Measurements from ENCODE around the gene GARIN5B. TPM values are rescaled to one million over a fixed set of nuclear protein-coding genes. Genes with fewer than 3 reads are reported as not detected.
"Not testable (repeated sequence)": the region's sequence is repeated elsewhere in the genome, so short reads cannot be mapped to it uniquely, and the experiment has no call there.

The GARIN5B gene
- total and polyA plus RNA-seq, 2 donors (not counting 1 experiment from before 2014, with no cell fraction given): not detected

DNA sequence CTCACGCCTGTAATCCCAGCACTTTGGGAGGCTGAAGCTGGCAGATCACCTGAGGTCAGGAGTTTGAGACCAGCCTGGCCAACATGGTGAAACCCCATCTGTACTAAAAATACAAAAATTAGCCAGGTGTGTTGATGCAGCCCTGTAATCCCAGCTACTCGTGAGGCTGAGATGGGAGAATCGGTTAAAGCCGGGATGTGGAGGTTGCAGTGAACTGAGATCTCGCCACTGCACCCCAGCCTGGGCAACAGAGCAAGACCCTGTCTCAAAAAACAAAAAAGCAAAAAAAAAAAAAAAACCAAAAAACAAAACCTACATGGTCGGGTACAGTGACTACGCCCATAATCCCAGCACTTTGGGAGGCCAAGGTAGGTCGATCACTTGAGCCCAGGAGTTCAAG lies 46.1 kb upstream of the GARIN5B start:
- H4K20me1 ChIP-seq (ENCODE audit: control insufficient read depth, insufficient read depth, low read length, poor library complexity, severe bottlenecking); H3K27me3 Mint-ChIP-seq; H3K27ac ChIP-seq (ENCODE audit: low read length in 2 of 2); DNase-seq; H3K9ac ChIP-seq (ENCODE audit: low read length); H3K4me3 ChIP-seq (ENCODE audit: control extremely low read depth in 1 of 5, extremely low read depth in 1 of 5, insufficient read depth in 1 of 5, low read depth in 2 of 5, low read length in 4 of 5); H3K27me3 ChIP-seq (replicated peaks in 1 of 4; ENCODE audit: control extremely low read depth in 1 of 4, control insufficient read depth in 3 of 4, insufficient read depth in 4 of 4, low read length in 3 of 4); ATAC-seq (ENCODE audit: low read depth); H3K9me3 Mint-ChIP-seq (ENCODE audit: insufficient read depth); H2AFZ ChIP-seq (ENCODE audit: insufficient read depth, low read depth, low read length, poor library complexity, severe bottlenecking); H3K4me2 ChIP-seq (replicated peaks; ENCODE audit: low read depth, low read length, poor library complexity, severe bottlenecking): not testable (repeated sequence)
- H3K4me3 Mint-ChIP-seq: peak overlapping the region; percentile 98
- H3K79me2 ChIP-seq (ENCODE audit: control insufficient read depth, insufficient read depth, low read length): peaks cover 21% of the 10 kb centered on the region
- intact Hi-C loops (cut with micrococcal nuclease): loop anchor here (2.0 to 5.0 kb wide), 5 partner anchors 53 to 233 kb away; partner anchors contain the start of genes C19orf85, FIZ1, ISOC2 and ZNF580
- POLR2A ChIA-PET: interaction anchor here (0.6 to 1.3 kb wide), 4 partner anchors 52 to 275 kb away, joined by 3 to 7 read pairs (median 4); partner anchors contain the start of genes ISOC2 and ZNF784
- 95% methylated on average over 6 of the region's 8 CpGs for WGBS (ENCODE audit: insufficient coverage)
- H3K27ac Mint-ChIP-seq: peak overlapping the region; percentile 99
- H3K9me3 ChIP-seq (ENCODE audit: control extremely low read depth in 1 of 3, control insufficient read depth in 2 of 3, insufficient read depth in 1 of 3, low read length in 2 of 3): peaks cover 0 to 20% (median 3%) of the 10 kb centered on the region in 3 donors
- peaks cover 0 to 18% of the 10 kb centered on the region in 2 experiments for H3K36me3 ChIP-seq (replicated peaks in 1 of 2; ENCODE audit: control extremely low read depth in 1 of 2, control insufficient read depth in 1 of 2, extremely low read depth in 1 of 2, insufficient read depth in 2 of 2, low read length in 1 of 2)
- peaks cover 11 to 25% of the 10 kb centered on the region in 2 donors for H3K4me1 ChIP-seq (ENCODE audit: control insufficient read depth in 2 of 2, insufficient read depth in 2 of 2, low read length in 2 of 2)
- peaks cover 32% of the 10 kb centered on the region for H3K4me1 Mint-ChIP-seq
- CTCF ChIA-PET: interaction anchor here (0.8 to 1.9 kb wide), 5 partner anchors 10 to 268 kb away, joined by 3 to 6 read pairs (median 5); no protein-coding TSS in a partner anchor

DNA sequence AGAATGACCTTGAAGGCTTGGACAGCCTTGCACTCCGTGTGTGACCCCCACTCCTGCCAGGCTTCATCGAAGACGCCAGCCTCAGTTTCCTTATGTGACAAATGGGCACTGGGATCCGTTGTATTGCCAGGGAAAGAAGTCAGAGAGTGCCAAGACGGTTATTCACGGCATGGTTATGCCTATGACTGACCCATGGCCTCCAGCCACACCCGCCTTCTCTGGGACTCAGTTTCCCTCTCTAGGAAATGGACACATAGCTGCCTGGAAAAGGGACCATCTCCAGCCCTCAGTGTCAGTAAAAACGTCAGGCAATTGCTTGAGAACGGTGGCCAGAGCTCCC lies 45.4 kb upstream of the GARIN5B start:
- H3K9me3 ChIP-seq (ENCODE audit: control extremely low read depth in 1 of 3, control insufficient read depth in 2 of 3, insufficient read depth in 1 of 3, low read length in 2 of 3): peaks cover 0 to 20% (median 3%) of the 10 kb centered on the region in 3 donors
- peak overlapping the region; percentile 98 for H3K4me3 Mint-ChIP-seq
- H3K4me2 ChIP-seq (replicated peaks; ENCODE audit: low read depth, low read length, poor library complexity, severe bottlenecking): peak overlapping the region; percentile 76
- H3K27me3 Mint-ChIP-seq: no peaks in the 10 kb centered on the region
- H3K9me3 Mint-ChIP-seq (ENCODE audit: insufficient read depth): peaks cover 6% of the 10 kb centered on the region
- CTCF ChIA-PET: interaction anchor here (0.6 to 1.9 kb wide), 6 partner anchors 10 to 267 kb away, joined by 3 to 6 read pairs (median 4); partner anchors contain the start of gene TMEM238
- POLR2A ChIA-PET: interaction anchor here (1.2 to 2.3 kb wide), 3 partner anchors 53 to 216 kb away, joined by 3 to 11 read pairs (median 3); partner anchors contain the start of genes ISOC2, PPP6R1 and ZNF784
- intact Hi-C loops (cut with micrococcal nuclease): loop anchor here (1.0 to 5.0 kb wide), 9 partner anchors 23 to 234 kb away; partner anchors contain the start of genes C19orf85, FIZ1, HSPBP1 and ISOC2
- peak overlapping the region; percentile 85 for H2AFZ ChIP-seq (ENCODE audit: insufficient read depth, low read depth, low read length, poor library complexity, severe bottlenecking)
- 73% methylated on average over 9 of the region's 9 CpGs for WGBS (ENCODE audit: insufficient coverage)
- ATAC-seq (ENCODE audit: low read depth) (no peak), DNase-seq (no peak)
- peaks cover 11 to 25% of the 10 kb centered on the region in 2 donors for H3K4me1 ChIP-seq (ENCODE audit: control insufficient read depth in 2 of 2, insufficient read depth in 2 of 2, low read length in 2 of 2)
- no peak for TF ChIP-seq EZH2 (IDR thresholded peaks at IDR 0.05; ENCODE audit: borderline replicate concordance, insufficient read depth, low read depth, low read length, poor library complexity, severe bottlenecking)
- TF ChIP-seq, protein P1, sequence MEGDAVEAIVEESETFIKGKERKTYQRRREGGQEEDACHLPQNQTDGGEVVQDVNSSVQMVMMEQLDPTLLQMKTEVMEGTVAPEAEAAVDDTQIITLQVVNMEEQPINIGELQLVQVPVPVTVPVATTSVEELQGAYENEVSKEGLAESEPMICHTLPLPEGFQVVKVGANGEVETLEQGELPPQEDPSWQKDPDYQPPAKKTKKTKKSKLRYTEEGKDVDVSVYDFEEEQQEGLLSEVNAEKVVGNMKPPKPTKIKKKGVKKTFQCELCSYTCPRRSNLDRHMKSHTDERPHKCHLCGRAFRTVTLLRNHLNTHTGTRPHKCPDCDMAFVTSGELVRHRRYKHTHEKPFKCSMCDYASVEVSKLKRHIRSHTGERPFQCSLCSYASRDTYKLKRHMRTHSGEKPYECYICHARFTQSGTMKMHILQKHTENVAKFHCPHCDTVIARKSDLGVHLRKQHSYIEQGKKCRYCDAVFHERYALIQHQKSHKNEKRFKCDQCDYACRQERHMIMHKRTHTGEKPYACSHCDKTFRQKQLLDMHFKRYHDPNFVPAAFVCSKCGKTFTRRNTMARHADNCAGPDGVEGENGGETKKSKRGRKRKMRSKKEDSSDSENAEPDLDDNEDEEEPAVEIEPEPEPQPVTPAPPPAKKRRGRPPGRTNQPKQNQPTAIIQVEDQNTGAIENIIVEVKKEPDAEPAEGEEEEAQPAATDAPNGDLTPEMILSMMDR (IDR thresholded peaks at IDR 0.05): no peak
- peaks cover 0 to 24% of the 10 kb centered on the region in 2 experiments for H3K36me3 ChIP-seq (replicated peaks in 1 of 2; ENCODE audit: control extremely low read depth in 1 of 2, control insufficient read depth in 1 of 2, extremely low read depth in 1 of 2, insufficient read depth in 2 of 2, low read length in 1 of 2)
- H3K27me3 ChIP-seq (replicated peaks in 1 of 4; ENCODE audit: control extremely low read depth in 1 of 4, control insufficient read depth in 3 of 4, insufficient read depth in 4 of 4, low read length in 3 of 4): no peaks in the 10 kb centered on the region
- H4K20me1 ChIP-seq (ENCODE audit: control insufficient read depth, insufficient read depth, low read length, poor library complexity, severe bottlenecking): peaks cover 5% of the 10 kb centered on the region
- peak overlapping the region; percentile 99 for H3K27ac Mint-ChIP-seq
- H3K4me3 ChIP-seq (ENCODE audit: control extremely low read depth in 1 of 5, extremely low read depth in 1 of 5, insufficient read depth in 1 of 5, low read depth in 2 of 5, low read length in 4 of 5): peak overlapping the region; percentile 55 to 74 (median 69)
- H3K27ac ChIP-seq (ENCODE audit: low read length in 2 of 2): peak overlapping the region; percentile 99 to 100
- peaks cover 32% of the 10 kb centered on the region for H3K4me1 Mint-ChIP-seq
- peak overlapping the region; percentile 66 for H3K9ac ChIP-seq (ENCODE audit: low read length)
- H3K79me2 ChIP-seq (ENCODE audit: control insufficient read depth, insufficient read depth, low read length): peaks cover 22% of the 10 kb centered on the region

Measured in B cell (primary cell).